ENCODE results near the gene SLC12A9.

Gene SLC12A9

GRCh38 chr7:100886142-100886935 lies 33.8 kb downstream of the SLC12A9 start:
- no peak for DNase-seq

DNA sequence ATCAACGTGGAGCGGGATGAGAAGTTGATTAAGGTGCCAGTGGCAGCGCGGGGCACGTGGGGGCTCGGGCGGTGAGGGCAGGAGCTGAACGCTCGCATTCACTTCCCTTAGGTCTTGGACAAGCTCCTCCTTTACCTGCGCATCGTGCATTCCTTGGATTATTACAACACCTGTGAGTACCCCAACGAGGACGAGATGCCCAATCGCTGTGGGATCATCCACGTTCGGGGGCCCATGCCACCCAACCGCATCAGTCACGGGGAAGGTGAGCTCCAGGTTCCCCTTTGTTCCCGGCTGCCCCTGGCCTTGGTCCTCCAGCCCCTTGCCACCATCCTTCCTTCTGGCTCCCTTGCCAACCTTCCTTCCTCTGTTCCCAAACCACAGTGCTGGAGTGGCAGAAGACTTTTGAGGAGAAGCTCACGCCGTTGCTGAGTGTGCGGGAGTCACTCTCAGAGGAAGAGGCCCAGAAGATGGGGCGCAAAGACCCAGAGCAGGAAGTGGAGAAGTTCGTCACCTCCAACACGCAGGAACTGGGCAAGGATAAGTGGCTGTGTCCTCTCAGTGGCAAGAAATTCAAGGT lies 34.5 kb downstream of the SLC12A9 start:
- DNase-seq: no peak

- DNase-seq: peak; percentile 76 to 79
Observed at GRCh38 chr7:100887516-100888290, 35.2 kb downstream of the SLC12A9 start.

DNA sequence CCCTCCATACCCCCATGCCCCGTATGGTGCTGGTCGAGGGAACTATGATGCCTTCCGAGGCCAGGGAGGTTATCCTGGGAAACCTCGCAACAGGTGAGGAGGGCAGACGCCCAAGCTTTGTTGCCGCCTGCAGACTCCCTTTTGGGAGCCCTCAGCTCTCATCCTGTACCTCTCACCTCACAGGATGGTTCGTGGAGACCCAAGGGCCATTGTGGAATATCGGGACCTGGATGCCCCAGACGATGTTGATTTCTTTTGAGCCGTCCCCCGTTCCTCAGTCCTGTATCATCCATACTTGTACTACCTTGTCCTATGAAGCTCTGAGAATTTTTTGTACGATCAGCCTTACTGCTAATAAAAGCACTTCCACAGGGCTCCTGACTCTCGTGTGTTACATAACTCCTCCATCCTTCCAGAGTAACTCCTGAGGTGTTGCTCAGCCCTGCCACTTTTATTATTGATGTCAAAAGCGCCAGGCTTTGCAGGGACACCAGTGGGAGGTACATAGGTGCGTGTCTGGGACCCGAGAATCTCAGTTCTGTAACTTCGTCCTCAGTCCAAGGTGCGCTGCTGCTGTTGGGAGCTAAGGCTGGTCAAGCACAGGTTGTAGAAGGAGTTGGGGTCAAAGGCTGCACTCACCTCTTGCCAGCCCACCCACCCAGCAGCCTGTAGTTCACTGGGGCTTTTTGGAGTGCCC lies 35.9 kb downstream of the SLC12A9 start:
- DNase-seq: no peak

DNA sequence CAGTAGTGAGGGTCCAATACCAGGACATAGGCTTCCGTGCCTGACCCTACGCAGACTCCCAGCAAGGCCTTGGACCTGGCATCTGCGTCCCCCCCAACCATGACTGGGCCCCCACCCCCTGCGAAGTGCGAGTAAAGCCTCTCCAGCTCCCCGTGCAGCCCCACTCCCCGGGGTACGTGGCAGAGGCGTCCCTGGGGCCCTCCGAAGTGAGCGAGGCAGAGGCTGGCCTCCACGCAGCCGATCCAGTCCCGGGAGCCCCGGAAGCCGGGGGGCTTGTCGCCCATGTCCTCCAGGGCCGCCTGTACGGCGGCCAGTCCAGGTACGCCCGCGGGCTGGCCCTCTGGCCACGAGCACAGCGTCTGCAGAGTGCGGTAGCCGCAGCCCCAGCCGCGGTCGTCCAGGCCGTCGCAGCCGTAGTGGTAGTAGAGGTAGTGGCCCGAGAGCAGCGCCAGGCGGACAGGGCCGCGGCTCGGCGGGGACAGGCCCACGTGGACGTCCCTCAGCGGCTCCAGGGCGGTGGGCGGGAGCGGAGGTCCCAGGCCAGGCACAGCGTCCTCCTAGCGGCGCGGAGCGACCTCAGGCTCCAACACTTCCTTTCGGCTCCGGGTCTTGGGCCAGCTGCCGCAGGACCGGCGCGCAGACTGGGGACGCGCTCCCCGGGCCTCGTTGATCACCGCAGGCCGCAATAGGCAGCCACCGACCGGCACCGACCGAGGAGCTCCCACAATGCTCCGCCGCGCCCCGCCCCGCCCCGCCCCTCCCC lies 36.7 kb downstream of the SLC12A9 start, which contains the start of gene UFSP1:
Gene UFSP1 (minus strand): TSS at position 728 of the 763 bp plus-strand sequence. CDS start 444 bp downstream, at position 284.
- DNase-seq: no peak

DNA sequence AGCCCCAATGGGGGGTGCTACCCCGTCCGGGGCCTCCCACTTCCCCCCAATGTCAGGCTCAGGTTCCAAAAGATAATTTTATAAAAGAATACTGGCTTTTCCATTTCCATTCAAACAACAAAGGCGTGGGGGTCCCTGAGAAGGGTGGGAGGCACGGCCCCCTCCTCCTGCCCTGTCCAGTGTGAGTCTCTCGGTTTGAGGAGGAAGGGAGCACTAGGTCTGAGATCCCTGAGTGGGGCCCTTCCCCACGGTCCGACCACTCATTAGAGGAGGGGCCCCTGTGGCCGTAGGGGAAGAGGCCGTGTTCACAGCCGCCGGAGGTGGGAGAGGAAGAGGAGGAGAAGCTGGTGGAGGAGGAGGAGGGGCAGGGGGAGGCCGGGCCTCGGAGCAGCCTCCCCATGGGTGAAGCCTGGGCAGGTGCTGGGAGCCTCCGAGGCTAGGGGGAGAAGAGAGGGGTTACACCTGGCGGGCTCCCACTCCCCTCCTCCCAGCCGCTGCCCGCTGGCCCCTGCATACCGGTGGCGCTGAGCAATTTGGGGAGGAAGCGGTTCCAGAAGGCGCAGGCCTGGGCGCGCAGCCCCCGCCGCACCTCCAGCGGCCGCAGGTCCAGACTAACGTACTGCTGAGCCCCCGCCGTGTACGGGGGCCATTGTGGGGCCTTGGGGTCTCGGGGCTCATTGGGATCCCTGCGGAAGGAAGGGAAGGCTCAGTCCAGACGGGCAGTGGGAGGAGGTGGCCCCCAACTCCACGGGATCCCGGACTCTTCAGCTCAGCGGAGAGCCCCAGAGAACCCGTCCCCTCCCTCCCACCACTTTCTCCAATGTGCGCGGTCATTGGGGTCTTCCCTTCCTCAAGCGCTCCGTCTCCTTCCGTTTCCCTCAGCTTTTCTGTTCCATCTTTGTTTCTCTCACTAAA lies 38.4 kb downstream of the SLC12A9 start:
- no peak for DNase-seq

DNA sequence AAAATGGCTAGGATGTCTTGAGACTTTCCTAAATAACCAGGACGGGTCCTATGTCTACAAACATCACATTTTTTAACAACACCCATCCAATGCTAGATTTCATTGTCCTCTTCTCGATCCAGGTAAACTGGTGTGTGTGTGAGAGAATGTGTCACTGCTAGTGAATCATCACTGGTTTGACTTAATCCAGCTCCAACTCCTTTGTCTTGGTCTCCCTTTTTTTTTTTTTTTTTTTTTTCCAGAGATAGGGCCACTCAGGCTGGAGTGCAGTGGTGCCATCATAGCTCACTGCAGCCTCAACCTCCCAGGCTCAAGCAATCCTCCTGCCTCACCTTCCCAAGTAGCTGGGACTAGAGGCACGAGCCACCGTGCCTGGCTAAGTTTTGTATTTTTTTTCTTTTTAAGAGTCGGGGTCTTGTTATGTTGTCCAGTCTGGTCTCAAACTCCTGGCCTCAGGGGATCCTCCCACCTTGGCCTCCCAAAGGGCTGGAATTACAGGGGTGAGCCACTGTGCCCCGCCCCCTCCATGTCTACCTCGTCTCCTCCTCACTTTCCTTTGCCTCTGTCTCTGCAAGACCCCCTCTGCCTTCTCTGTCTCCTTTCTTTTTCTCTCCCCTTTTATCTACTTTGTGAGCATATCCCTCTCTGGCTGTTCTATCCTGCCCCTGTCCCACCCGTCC lies 39.2 kb downstream of the SLC12A9 start:
- no peak for DNase-seq

GRCh38 chr7:100892364-100893317 lies 40.1 kb downstream of the SLC12A9 start:
- DNase-seq: no peak

DNA sequence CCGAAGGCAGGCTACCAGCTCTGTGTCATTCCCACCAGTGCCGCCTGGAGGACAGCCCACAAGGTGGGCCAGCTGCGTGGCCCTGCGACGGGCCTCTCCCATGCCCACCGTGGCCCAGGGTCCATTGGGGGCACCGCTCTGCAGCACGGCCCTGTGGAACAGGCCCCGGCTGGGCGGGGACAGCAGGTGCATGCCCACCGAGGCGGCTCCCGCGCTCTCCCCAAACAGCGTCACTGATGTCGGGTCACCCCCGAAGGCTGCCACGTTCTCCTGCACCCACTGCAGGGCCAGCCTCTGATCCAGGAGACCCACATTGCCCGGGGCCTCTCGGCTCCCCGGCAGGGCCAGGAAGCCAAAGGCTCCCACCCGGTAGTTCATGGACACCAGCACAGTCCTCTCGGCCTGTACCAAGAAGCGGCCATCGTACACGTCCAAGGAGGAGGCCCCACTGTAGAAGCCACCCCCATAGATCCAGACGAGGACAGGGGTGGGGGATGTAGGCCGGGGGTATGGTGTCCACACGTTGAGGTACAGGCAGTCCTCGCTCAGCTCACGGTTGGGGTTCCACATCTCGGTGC lies 40.9 kb downstream of the SLC12A9 start:
- DNase-seq: no peak

GRCh38 chr7:100893910-100894721 lies 41.6 kb downstream of the SLC12A9 start:
- no peak for DNase-seq

DNA sequence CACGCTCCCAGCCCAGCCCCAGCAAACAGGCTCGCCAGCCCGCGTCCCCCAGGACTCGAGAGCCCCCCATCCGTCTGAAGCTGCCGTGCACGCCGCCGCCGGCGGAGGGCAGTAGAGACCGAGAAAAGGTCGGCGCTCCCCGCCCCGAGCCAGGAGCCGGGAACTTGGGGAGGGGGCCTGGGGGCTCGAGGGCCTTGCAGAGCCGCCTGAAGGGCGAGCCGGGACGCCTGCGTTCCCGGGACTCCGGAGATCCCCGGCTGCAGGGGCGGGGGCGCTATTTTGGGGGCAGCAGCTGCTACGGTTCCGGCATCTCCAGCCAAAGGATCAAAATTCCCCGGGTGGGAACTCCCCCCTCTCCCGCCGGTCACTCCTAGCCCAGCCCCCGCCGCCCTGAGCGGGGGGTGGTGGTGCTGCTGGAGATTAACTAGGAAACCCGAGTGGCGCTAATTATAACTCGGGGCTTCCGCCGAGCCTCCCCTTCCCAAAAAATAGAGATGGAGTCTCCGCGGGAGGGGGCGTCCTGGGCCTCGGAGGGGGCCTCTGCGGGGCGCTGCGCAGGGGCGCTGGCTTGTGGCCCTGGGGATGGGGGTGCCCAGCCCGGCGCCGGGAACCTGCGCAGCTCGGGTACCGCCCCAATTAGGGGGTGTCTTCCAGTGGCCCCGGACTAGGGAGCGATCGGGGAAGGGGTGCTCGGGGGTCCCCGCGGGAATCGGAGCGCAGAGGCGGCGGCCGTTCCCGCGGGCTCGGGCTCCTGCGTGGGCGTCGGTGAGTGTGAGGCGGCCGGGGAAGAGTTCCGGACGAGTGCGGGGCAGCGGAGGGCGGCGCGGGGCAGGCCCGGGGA lies 42.6 kb downstream of the SLC12A9 start:
- peak; percentile 49 to 56 for DNase-seq

DNA sequence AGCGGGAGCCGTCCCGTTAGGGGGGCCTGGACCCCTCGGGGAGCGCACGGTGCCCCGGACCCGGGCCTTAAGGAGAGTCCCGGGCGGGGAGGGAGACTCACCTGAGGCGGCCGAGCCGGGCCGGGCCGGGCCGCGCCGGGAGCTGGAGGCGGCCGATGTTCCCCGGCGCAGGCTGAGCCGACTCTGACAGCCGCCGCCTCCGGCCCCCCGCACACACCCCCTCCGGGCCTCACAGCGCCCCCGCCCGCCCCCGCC lies 43.1 kb downstream of the SLC12A9 start, which contains the start of gene ACHE:
Gene ACHE (minus strand): TSS at position 188 of the 255 bp plus-strand sequence. CDS start 1,656 bp downstream, outside the sequence.
- DNase-seq: no peak

GRCh38 chr7:100895956-100896731 lies 43.6 kb downstream of the SLC12A9 start:
- DNase-seq: peak; percentile 48 to 53

GRCh38 chr7:100896732-100897608 lies 44.5 kb downstream of the SLC12A9 start:
- peak; percentile 54 to 66 for DNase-seq

DNA sequence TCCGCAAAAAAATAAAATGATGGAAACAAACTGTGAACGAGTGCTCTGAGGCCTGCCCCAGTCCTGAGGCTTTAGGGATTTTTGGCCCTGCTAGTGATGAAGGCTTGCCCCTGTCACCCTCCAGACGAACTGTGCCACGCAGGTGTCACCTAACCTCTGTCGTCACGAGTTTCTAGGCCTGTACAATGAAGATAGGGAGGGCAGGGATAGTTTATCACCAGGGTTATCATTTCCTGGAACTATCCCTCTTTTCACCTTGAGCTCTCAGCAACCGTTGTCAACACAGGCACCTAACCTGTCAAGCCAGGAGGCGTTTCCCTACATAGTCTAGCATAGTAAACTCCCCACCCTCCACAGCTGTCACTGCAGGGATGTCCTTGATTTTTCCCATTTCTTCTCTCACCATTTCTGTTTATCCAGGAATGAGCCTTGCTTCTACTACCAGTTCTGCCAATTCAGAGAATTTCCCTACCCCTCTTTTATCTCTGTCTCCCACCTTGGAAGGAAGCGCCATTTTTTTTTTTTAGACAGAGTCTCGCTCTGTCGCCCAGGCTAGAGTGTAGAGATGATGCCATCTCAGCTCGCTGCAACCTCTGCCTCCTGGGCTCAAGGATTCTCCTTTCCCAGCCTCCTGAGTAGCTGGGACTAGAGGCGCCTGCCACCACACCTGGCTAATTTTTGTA lies 45.4 kb downstream of the SLC12A9 start:
- no peak for DNase-seq
